ENCODE measurements around the gene EXD3. TPM values are rescaled to one million over a fixed set of nuclear protein-coding genes. Genes with fewer than 3 reads are reported as not detected.
A peak's percentile ranks its signal among the peaks of the same experiment; 100 is the strongest.

The EXD3 gene
- total and polyA plus RNA-seq, 2 of the 13 experiments (the other 11 are each of a cell fraction or from before 2014, with no cell fraction given): 2.7 to 4.8 TPM

DNA sequence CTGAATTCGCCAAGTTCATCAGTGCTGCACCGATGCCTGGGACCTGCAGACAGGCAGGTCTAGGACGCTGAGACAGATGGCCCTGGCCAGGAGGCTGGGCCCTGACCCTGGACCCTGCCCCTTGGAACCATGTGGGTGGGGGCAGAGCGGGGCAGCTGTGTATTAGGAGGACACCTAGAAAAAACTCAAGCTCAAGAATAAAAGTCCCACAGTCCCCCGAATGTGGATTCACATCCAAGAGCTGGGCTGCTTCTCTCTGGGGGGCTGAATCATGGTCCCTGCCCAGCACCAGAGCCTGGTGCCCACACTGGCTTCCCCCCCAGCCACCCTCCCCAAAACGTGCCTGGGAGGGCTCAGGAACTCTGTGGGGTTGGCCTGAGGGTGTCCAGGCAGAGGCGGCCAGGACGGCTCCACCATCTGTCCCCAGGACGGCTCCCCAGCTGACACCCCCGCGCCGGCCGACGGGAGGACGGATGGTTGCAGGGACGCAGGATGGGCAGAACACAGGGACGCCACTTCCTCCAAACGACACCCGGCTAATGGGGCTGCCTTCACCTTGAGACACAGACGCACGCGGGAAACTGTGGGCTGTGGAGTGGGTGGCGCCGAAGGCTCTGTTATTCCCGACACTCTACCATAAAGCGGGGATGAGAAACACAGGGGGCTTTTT, 34.9 kb downstream of the EXD3 start (continued):
- TF ChIP-seq, protein P1, sequence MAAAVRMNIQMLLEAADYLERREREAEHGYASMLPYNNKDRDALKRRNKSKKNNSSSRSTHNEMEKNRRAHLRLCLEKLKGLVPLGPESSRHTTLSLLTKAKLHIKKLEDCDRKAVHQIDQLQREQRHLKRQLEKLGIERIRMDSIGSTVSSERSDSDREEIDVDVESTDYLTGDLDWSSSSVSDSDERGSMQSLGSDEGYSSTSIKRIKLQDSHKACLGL (CRISPR knock-in tag; IDR thresholded peaks at IDR 0.05): no peak
- TF ChIP-seq FOSL1 (CRISPR knock-in tag; IDR thresholded peaks at IDR 0.05; ENCODE audit: borderline replicate concordance) (no peak), ZNF556 (CRISPR knock-in tag; IDR thresholded peaks at IDR 0.05; ENCODE audit: borderline replicate concordance) (0 out of 2 replicates have a peak, but pooled peaks have one; percentile 39), NR2F1 (CRISPR knock-in tag; IDR thresholded peaks at IDR 0.05) (peak in 1 of 2 experiments; percentile 33; a peak in 1 of 4 replicates), KAT2B (IDR thresholded peaks at IDR 0.05; ENCODE audit: borderline replicate concordance, low read depth, low read length) (no peak), ZNF230 (CRISPR knock-in tag; IDR thresholded peaks at IDR 0.05) (no peak), HDAC2 (CRISPR knock-in tag; IDR thresholded peaks at IDR 0.05) (peak; percentile 16; the same call in 1 of the 2 replicates), KLF13 (CRISPR knock-in tag; IDR thresholded peaks at IDR 0.05) (no peak), KMT2B (CRISPR knock-in tag; IDR thresholded peaks at IDR 0.05) (no peak), HNF4A (CRISPR knock-in tag; IDR thresholded peaks at IDR 0.05) (peak; percentile 90), HNF4G (IDR thresholded peaks at IDR 0.05; ENCODE audit: borderline replicate concordance, low read depth, low read length) (peak; percentile 63), HNF4G (CRISPR knock-in tag; IDR thresholded peaks at IDR 0.05; ENCODE audit: borderline replicate concordance, low read depth) (peak; percentile 68; the same call in 1 of the 2 replicates), BCL6 (CRISPR knock-in tag; IDR thresholded peaks at IDR 0.05) (0 out of 2 replicates have a peak, but pooled peaks have one; percentile 15), ZFX (CRISPR knock-in tag; IDR thresholded peaks at IDR 0.05; ENCODE audit: low read depth) (peak; percentile 59; the same call in 1 of the 2 replicates), HDAC1 (CRISPR knock-in tag; IDR thresholded peaks at IDR 0.05) (0 out of 2 replicates have a peak, but pooled peaks have one; percentile 43), POLR2A (IDR thresholded peaks at IDR 0.05; ENCODE audit: insufficient read depth in 1 of 2, low read depth in 2 of 2, low read length in 2 of 2) (no peak), CENPT (CRISPR knock-in tag; IDR thresholded peaks at IDR 0.05; ENCODE audit: low read depth) (no peak), SRY (CRISPR knock-in tag; IDR thresholded peaks at IDR 0.05) (no peak), ZNF530 (CRISPR knock-in tag; IDR thresholded peaks at IDR 0.05; ENCODE audit: low read depth) (no peak)
- TF ChIP-seq, protein P2, sequence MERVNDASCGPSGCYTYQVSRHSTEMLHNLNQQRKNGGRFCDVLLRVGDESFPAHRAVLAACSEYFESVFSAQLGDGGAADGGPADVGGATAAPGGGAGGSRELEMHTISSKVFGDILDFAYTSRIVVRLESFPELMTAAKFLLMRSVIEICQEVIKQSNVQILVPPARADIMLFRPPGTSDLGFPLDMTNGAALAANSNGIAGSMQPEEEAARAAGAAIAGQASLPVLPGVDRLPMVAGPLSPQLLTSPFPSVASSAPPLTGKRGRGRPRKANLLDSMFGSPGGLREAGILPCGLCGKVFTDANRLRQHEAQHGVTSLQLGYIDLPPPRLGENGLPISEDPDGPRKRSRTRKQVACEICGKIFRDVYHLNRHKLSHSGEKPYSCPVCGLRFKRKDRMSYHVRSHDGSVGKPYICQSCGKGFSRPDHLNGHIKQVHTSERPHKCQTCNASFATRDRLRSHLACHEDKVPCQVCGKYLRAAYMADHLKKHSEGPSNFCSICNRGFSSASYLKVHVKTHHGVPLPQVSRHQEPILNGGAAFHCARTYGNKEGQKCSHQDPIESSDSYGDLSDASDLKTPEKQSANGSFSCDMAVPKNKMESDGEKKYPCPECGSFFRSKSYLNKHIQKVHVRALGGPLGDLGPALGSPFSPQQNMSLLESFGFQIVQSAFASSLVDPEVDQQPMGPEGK (CRISPR knock-in tag; IDR thresholded peaks at IDR 0.05): peak; percentile 81
- TF ChIP-seq, protein P3, sequence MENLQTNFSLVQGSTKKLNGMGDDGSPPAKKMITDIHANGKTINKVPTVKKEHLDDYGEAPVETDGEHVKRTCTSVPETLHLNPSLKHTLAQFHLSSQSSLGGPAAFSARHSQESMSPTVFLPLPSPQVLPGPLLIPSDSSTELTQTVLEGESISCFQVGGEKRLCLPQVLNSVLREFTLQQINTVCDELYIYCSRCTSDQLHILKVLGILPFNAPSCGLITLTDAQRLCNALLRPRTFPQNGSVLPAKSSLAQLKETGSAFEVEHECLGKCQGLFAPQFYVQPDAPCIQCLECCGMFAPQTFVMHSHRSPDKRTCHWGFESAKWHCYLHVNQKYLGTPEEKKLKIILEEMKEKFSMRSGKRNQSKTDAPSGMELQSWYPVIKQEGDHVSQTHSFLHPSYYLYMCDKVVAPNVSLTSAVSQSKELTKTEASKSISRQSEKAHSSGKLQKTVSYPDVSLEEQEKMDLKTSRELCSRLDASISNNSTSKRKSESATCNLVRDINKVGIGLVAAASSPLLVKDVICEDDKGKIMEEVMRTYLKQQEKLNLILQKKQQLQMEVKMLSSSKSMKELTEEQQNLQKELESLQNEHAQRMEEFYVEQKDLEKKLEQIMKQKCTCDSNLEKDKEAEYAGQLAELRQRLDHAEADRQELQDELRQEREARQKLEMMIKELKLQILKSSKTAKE (CRISPR knock-in tag; IDR thresholded peaks at IDR 0.05; ENCODE audit: borderline replicate concordance): no peak
- TF ChIP-seq, protein P4, sequence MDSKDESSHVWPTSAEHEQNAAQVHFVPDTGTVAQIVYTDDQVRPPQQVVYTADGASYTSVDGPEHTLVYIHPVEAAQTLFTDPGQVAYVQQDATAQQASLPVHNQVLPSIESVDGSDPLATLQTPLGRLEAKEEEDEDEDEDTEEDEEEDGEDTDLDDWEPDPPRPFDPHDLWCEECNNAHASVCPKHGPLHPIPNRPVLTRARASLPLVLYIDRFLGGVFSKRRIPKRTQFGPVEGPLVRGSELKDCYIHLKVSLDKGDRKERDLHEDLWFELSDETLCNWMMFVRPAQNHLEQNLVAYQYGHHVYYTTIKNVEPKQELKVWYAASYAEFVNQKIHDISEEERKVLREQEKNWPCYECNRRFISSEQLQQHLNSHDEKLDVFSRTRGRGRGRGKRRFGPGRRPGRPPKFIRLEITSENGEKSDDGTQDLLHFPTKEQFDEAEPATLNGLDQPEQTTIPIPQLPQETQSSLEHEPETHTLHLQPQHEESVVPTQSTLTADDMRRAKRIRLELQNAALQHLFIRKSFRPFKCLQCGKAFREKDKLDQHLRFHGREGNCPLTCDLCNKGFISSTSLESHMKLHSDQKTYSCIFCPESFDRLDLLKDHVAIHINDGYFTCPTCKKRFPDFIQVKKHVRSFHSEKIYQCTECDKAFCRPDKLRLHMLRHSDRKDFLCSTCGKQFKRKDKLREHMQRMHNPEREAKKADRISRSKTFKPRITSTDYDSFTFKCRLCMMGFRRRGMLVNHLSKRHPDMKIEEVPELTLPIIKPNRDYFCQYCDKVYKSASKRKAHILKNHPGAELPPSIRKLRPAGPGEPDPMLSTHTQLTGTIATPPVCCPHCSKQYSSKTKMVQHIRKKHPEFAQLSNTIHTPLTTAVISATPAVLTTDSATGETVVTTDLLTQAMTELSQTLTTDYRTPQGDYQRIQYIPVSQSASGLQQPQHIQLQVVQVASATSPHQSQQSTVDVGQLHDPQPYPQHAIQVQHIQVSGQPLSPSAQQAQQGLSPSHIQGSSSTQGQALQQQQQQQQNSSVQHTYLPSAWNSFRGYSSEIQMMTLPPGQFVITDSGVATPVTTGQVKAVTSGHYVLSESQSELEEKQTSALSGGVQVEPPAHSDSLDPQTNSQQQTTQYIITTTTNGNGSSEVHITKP (CRISPR knock-in tag; IDR thresholded peaks at IDR 0.05; ENCODE audit: low read depth): no peak
